COR-L47 (cell line): ENCODE results near the gene ASIC3.
A peak's percentile ranks its signal among the peaks of the same experiment; 100 is the strongest.
"Not testable (repeated sequence)": the region's sequence is repeated elsewhere in the genome, so short reads cannot be mapped to it uniquely, and the experiment has no call there.

Experiments used
- DNase-seq: peaks from one replicate; lab custom pipeline; 2025; lab: John Stamatoyannopoulos, UW

ASIC3 gene

GRCh38 chr7:151047976-151048815 lies at the start of gene ASIC3:
Gene ASIC3, plus strand, starts transcription at chr7:151048531. Its CDS starts 355 bp downstream, at chr7:151048886.
- DNase-seq: no peak

DNA sequence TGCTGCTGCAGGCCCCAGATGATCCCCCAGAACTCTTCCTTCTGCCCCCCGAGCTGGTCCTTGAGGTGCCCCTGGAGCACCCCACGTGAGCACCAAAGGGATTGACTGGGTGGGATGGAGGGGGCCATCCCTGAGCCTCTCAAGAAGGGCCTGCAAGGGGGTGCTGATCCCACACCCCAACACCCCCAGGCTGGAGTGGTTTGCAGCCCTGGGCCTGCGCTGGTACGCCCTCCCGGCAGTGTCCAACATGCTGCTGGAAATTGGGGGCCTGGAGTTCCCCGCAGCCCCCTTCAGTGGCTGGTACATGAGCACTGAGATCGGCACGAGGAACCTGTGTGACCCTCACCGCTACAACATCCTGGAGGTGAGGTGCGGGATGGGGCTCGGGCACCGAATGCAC lies 49.3 kb upstream of the ASIC3 start:
- no peak for DNase-seq

GRCh38 chr7:150999497-151000230 lies 48.7 kb upstream of the ASIC3 start:
- DNase-seq: no peak

DNA sequence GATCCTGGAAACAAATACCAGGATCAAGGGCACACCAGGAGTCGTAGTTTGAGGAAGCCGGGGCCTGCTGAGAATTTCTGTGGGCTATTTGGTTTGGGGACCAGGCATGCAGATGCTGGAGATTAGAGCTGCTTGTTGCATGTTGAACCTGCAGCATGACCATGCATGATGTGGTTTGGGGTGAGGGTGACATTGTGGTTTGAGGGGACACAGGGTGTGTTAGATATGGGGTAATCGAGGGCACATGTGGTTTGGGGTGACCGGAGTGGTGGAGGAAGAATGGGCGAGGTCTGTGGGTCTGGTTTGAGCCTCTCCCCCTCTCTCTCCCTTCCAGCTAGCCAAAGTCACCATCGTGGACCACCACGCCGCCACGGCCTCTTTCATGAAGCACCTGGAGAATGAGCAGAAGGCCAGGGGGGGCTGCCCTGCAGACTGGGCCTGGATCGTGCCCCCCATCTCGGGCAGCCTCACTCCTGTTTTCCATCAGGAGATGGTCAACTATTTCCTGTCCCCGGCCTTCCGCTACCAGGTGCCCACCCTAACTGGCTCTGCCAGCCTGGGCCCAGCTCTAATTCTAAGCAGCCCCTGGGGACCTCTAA lies 47.3 kb upstream of the ASIC3 start:
- no peak for DNase-seq

GRCh38 chr7:151001546-151001945 lies 46.8 kb upstream of the ASIC3 start:
- DNase-seq: no peak

- DNase-seq: peak; percentile 58
These were observed 44.8 kb upstream of the ASIC3 start for GRCh38 chr7:151003572-151003971.

GRCh38 chr7:151005566-151005965 lies 42.8 kb upstream of the ASIC3 start:
- DNase-seq: no peak

DNA sequence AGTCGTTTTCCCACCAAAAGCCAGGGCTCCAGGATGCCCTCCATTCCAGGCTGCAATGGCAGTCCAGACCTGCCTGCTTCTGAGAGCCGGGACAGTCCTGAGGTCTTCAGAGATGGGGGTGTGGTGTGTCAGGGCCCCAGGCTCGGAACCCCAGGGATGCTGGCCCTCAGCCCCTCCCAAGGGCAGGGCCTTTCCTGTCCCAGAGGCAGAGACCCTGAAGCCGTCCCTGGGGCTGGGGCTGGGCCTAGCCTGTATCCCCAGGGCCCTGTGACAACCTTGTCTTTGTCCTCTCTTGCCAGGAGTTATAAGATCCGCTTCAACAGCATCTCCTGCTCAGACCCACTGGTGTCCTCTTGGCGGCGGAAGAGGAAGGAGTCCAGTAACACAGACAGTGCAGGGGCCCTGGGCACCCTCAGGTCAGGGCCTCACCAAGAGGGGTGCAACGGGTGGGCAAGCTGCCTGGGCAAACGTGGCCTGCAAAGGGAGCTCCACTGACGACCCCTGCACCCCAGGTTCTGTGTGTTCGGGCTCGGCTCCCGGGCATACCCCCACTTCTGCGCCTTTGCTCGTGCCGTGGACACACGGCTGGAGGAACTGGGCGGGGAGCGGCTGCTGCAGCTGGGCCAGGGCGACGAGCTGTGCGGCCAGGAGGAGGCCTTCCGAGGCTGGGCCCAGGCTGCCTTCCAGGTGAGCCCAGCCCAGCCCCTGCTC lies 41.6 kb upstream of the ASIC3 start:
- no peak for DNase-seq

DNA sequence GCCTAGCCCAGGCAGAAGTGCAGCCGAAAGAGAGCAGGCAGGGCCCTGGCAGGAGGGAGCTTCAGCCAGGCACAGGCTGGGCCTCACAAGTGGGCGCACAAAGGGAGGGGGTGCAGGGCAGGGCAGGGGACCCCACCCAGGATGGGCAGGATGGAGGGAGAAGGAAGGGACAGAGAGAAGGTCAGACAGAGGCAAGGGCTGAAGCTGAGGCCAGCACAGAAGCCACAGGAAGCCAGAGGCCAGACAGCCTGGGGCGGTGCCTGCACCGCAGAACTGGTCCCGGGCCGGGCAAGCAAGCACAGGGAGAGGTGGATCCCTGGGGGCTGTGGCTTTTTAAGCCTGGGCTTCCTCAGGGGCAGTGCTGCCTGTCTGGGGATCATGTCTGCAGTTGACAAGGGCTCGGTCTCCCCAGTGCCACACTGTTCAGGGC lies 40.8 kb upstream of the ASIC3 start:
- no peak for DNase-seq

GRCh38 chr7:151008143-151008510 lies 40.2 kb upstream of the ASIC3 start:
- DNase-seq: no peak

DNA sequence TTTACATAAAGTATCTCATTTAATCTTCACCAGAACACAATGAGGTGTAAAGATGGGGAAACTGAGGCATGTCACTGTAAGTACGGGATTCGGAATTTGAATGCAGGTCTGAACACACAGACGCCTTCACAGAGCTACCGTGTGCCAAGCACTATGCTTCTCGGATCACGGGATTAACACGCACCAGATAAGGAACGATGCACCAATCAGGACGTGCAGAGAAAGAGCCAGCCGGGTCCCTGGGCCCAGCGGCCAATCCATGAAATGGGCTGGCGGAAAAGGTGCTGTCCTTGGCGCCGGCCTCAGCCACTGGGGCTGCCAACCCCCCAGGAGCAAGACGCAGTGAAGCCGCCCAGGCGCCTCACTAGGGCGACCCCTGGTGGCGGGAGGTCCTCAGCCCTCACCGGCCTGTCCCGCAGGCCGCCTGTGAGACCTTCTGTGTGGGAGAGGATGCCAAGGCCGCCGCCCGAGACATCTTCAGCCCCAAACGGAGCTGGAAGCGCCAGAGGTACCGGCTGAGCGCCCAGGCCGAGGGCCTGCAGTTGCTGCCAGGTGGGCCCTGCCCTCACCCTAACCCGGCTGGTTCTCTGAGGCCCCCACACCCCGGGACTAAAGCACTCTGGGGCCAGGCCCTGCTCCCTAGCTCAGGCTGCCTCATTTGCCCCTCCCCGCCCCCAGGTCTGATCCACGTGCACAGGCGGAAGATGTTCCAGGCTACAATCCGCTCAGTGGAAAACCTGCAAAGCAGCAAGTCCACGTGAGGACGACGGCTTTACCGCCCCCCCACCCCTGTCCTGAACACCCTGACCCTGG lies 39.6 kb upstream of the ASIC3 start:
- no peak for DNase-seq

GRCh38 chr7:151009327-151010036 lies 38.8 kb upstream of the ASIC3 start:
- no peak for DNase-seq

- no peak for DNase-seq
These were observed 38.4 kb upstream of the ASIC3 start for GRCh38 chr7:151010037-151010306.

GRCh38 chr7:151010307-151011096 lies 37.8 kb upstream of the ASIC3 start:
- DNase-seq: no peak

- no peak for DNase-seq
These were observed 37.3 kb upstream of the ASIC3 start for GRCh38 chr7:151011097-151011409.

GRCh38 chr7:151011616-151012015 lies 36.7 kb upstream of the ASIC3 start:
- not testable (repeated sequence) for DNase-seq

- no peak for DNase-seq
These were observed 36.2 kb upstream of the ASIC3 start for GRCh38 chr7:151012031-151012692.

DNA sequence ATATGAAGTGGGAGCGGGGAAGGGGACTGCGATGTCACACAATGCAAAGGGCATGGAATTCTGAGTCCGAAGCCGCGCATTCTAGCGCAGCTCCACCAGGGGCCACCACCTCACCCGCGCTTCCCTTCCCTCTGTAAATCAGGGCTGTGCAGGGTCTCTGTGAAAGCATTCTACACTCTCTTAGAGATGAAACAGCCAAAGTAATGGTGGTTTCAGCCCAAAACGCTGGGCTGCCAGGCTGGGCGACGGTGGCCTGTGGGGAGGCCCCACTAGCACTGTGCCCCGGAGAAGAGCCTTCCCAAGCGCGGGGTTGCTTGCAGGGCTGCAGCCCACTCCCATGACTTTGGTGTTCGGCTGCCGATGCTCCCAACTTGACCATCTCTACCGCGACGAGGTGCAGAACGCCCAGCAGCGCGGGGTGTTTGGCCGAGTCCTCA lies 35.4 kb upstream of the ASIC3 start:
- no peak for DNase-seq

- no peak for DNase-seq
These were observed 35.0 kb upstream of the ASIC3 start for GRCh38 chr7:151013356-151013732.
